HFFc6 (cell line): Measurements from ENCODE around the gene SULT1A2. TPM values are rescaled to one million over a fixed set of nuclear protein-coding genes. Genes with fewer than 3 reads are reported as not detected.
"Not testable (repeated sequence)": the region's sequence is repeated elsewhere in the genome, so short reads cannot be mapped to it uniquely, and the experiment has no call there.

ENCODE experiments used
- DNase-seq: peaks from one replicate; pipeline ENCODE4 v3.0.0-alpha.2; 2018
- H3K27ac Mint-ChIP-seq: 2 replicates; pipeline ENCODE4 v1.8.0; 2020; ENCODE audit warnings: mild to moderate bottlenecking, mixed read lengths
- H3K27me3 Mint-ChIP-seq: 2 replicates; pipeline ENCODE4 v1.8.0; 2021; ENCODE audit warnings: mild to moderate bottlenecking, moderate library complexity, mixed read lengths; ENCODE audit not compliant: insufficient read depth
- H3K36me3 Mint-ChIP-seq: 2 replicates; pipeline ENCODE4 v1.8.0; 2021; ENCODE audit warnings: low read depth, mixed read lengths
- H3K4me1 Mint-ChIP-seq: 2 replicates; pipeline ENCODE4 v1.8.0; 2020; ENCODE audit warnings: low read depth, mixed read lengths
- H3K4me3 Mint-ChIP-seq: 2 replicates; pipeline ENCODE4 v1.8.0; 2020; ENCODE audit warnings: mild to moderate bottlenecking, moderate library complexity, mixed read lengths
- H3K9me3 Mint-ChIP-seq: 2 replicates; pipeline ENCODE4 v1.8.0; 2020; ENCODE audit warnings: mild to moderate bottlenecking, mixed read lengths
- CTCF ChIP-seq: fragments of 200-600 bp; sonication (generic); IDR thresholded peaks from 2 replicates; pipeline ENCODE4 v1.5.0; 2021; ENCODE audit warnings: antibody characterized with exemption, mild to moderate bottlenecking
- total RNA-seq, 6 experiments: library from RNA; stranded (reverse); fragmentation: NEBNext Ultra II Directional; extraction: Animal tissue kit (Norgen Biotek cat#: 25700); gene quantifications; 2 replicates in 1 of 6; 3 replicates in 5 of 6; pipeline ENCODE4 v1.2.3, GENCODE V29; 2021

The SULT1A2 gene
- total RNA-seq, 6 experiments from 2014 or later: not detected

GRCh38 chr16:28606291-28607115 is 9.7 kb upstream of the SULT1A2 start:
- Mint-ChIP-seq H3K9me3 (no peaks in the 10 kb centered on the region), H3K27ac (no peak overlapping the region), H3K36me3 (no peaks in the 10 kb centered on the region), H3K27me3 (peaks cover 48% of the 10 kb centered on the region), H3K4me3 (no peak overlapping the region), H3K4me1 (no peaks in the 10 kb centered on the region)
- TF ChIP-seq CTCF: no peak
- no peak for DNase-seq

- no peak for DNase-seq
- Mint-ChIP-seq H3K4me1 (no peaks in the 10 kb centered on the region), H3K4me3 (no peak overlapping the region), H3K9me3 (no peaks in the 10 kb centered on the region), H3K27me3 (peaks cover 33% of the 10 kb centered on the region), H3K27ac (no peak overlapping the region), H3K36me3 (no peaks in the 10 kb centered on the region)
- no peak for TF ChIP-seq CTCF
Observed at GRCh38 chr16:28604186-28604565, 7.3 kb upstream of the SULT1A2 start.

- no peak overlapping the region for H3K27ac Mint-ChIP-seq
- H3K36me3 Mint-ChIP-seq: no peaks in the 10 kb centered on the region
- no peaks in the 10 kb centered on the region for H3K9me3 Mint-ChIP-seq
- no peaks in the 10 kb centered on the region for H3K4me1 Mint-ChIP-seq
- H3K27me3 Mint-ChIP-seq: peaks cover 30% of the 10 kb centered on the region
- no peak for DNase-seq
- H3K4me3 Mint-ChIP-seq: no peak overlapping the region
- TF ChIP-seq CTCF: no peak
Observed at GRCh38 chr16:28603381-28604185, 6.7 kb upstream of the SULT1A2 start.

- no peak for TF ChIP-seq CTCF
- H3K36me3 Mint-ChIP-seq: no peaks in the 10 kb centered on the region
- no peak for DNase-seq
Observed at GRCh38 chr16:28602529-28602928, 5.7 kb upstream of the SULT1A2 start.

GRCh38 chr16:28602062-28602461 is 5.2 kb upstream of the SULT1A2 start:
- H3K27me3 Mint-ChIP-seq: peaks cover 29% of the 10 kb centered on the region
- H3K9me3 Mint-ChIP-seq, H3K27ac Mint-ChIP-seq, H3K36me3 Mint-ChIP-seq, DNase-seq, H3K4me1 Mint-ChIP-seq, H3K4me3 Mint-ChIP-seq: not testable (repeated sequence)

More at GRCh38 chr16:28602529-28602928, 5.7 kb upstream of the SULT1A2 start:
- H3K27me3 Mint-ChIP-seq: peaks cover 29% of the 10 kb centered on the region
- no peaks in the 10 kb centered on the region for H3K4me1 Mint-ChIP-seq
- no peak overlapping the region for H3K27ac Mint-ChIP-seq
- no peaks in the 10 kb centered on the region for H3K9me3 Mint-ChIP-seq
- no peak overlapping the region for H3K4me3 Mint-ChIP-seq

GRCh38 chr16:28601589-28601988 is 4.7 kb upstream of the SULT1A2 start:
- peaks cover 25% of the 10 kb centered on the region for H3K27me3 Mint-ChIP-seq
- not testable (repeated sequence) for H3K36me3 Mint-ChIP-seq, H3K4me1 Mint-ChIP-seq, H3K27ac Mint-ChIP-seq, DNase-seq, H3K4me3 Mint-ChIP-seq, H3K9me3 Mint-ChIP-seq

GRCh38 chr16:28600965-28601364 is 4.1 kb upstream of the SULT1A2 start:
- H3K9me3 Mint-ChIP-seq, H3K4me3 Mint-ChIP-seq, DNase-seq, H3K36me3 Mint-ChIP-seq, H3K27ac Mint-ChIP-seq, H3K4me1 Mint-ChIP-seq: not testable (repeated sequence)
- H3K27me3 Mint-ChIP-seq: peaks cover 21% of the 10 kb centered on the region

- not testable (repeated sequence) for H3K36me3 Mint-ChIP-seq, DNase-seq, H3K9me3 Mint-ChIP-seq, H3K4me1 Mint-ChIP-seq, H3K4me3 Mint-ChIP-seq, H3K27ac Mint-ChIP-seq
- peaks cover 21% of the 10 kb centered on the region for H3K27me3 Mint-ChIP-seq
Observed at GRCh38 chr16:28599377-28600285, 2.8 kb upstream of the SULT1A2 start.
